ENCODE data around the gene ZC3H12A.

DNA sequence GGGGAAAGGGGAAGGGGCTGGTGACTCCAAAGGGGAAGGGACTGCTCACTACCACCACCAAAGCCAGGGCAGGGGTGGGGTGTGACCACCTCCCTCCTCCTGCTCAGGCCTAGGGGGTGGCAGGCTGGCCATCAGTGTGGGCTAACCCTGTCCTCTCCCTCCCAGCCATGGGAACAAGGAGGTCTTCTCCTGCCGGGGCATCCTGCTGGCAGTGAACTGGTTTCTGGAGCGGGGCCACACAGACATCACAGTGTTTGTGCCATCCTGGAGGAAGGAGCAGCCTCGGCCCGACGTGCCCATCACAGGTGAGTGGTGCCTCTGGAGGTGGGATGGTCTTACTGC lies 5.7 kb downstream of the ZC3H12A start:
- TF ChIP-seq NBN (IDR thresholded peaks at IDR 0.05) (no peak), FOXM1 (IDR thresholded peaks at IDR 0.05; ENCODE audit: low read depth, low read length) (no peak), CHD2 (IDR thresholded peaks at IDR 0.05; ENCODE audit: borderline replicate concordance, low read depth, low read length) (no peak), TAF1 (IDR thresholded peaks at IDR 0.05; ENCODE audit: borderline replicate concordance, low read depth, low read length) (no peak), POU2F2 (IDR thresholded peaks at IDR 0.05; ENCODE audit: borderline replicate concordance, low read depth, low read length) (no peak)
- TF ChIP-seq, protein P1, sequence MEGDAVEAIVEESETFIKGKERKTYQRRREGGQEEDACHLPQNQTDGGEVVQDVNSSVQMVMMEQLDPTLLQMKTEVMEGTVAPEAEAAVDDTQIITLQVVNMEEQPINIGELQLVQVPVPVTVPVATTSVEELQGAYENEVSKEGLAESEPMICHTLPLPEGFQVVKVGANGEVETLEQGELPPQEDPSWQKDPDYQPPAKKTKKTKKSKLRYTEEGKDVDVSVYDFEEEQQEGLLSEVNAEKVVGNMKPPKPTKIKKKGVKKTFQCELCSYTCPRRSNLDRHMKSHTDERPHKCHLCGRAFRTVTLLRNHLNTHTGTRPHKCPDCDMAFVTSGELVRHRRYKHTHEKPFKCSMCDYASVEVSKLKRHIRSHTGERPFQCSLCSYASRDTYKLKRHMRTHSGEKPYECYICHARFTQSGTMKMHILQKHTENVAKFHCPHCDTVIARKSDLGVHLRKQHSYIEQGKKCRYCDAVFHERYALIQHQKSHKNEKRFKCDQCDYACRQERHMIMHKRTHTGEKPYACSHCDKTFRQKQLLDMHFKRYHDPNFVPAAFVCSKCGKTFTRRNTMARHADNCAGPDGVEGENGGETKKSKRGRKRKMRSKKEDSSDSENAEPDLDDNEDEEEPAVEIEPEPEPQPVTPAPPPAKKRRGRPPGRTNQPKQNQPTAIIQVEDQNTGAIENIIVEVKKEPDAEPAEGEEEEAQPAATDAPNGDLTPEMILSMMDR (IDR thresholded peaks at IDR 0.05 in 2 of 3, conservative IDR thresholded peaks at IDR 0.05 in 1 of 3; ENCODE audit: control insufficient read depth in 2 of 3, extremely low read depth in 1 of 3, insufficient read depth in 1 of 3, low read depth in 3 of 3, low read length in 3 of 3): no peak

All from GM12878 (cell line).